ENCODE measurements around the gene GPR171.

GRCh38 chr3:151166161-151166560, 36.9 kb downstream of the GPR171 start:
- TF ChIP-seq EZH2 (IDR thresholded peaks at IDR 0.05; ENCODE audit: insufficient read depth, poor library complexity, severe bottlenecking) (no peak), EZH2phosphoT487 (IDR thresholded peaks at IDR 0.05; ENCODE audit: insufficient read depth, low read depth) (no peak)

All from GM23248 (cell line).